IPS-15b (cell line): ENCODE measurements around the gene LPIN2.
A peak's percentile ranks its signal among the peaks of the same experiment; 100 is the strongest.

Experiments
- H3K27me3 ChIP-seq: one replicate; pipeline ENCODE4 v1.6.1; 2013; ENCODE audit warnings: low read length; ENCODE audit not compliant: control insufficient read depth, insufficient read depth
- H3K36me3 ChIP-seq: one replicate; pipeline ENCODE4 v1.6.1; 2013; ENCODE audit warnings: low read length; ENCODE audit not compliant: control insufficient read depth, insufficient read depth
- H3K4me1 ChIP-seq: one replicate; pipeline ENCODE4 v1.6.1; 2013; ENCODE audit warnings: mild to moderate bottlenecking, low read length; ENCODE audit not compliant: control insufficient read depth, insufficient read depth
- H3K4me3 ChIP-seq: one replicate; pipeline ENCODE4 v1.5.1; 2013; ENCODE audit warnings: low read depth, low read length
- H3K9ac ChIP-seq: one replicate; pipeline ENCODE4 v1.6.1; 2013; ENCODE audit warnings: low read depth, mild to moderate bottlenecking, low read length
- H3K9me3 ChIP-seq: one replicate; pipeline ENCODE4 v1.6.1; 2013; ENCODE audit warnings: mild to moderate bottlenecking, low read length; ENCODE audit not compliant: control insufficient read depth, insufficient read depth

Gene LPIN2

DNA sequence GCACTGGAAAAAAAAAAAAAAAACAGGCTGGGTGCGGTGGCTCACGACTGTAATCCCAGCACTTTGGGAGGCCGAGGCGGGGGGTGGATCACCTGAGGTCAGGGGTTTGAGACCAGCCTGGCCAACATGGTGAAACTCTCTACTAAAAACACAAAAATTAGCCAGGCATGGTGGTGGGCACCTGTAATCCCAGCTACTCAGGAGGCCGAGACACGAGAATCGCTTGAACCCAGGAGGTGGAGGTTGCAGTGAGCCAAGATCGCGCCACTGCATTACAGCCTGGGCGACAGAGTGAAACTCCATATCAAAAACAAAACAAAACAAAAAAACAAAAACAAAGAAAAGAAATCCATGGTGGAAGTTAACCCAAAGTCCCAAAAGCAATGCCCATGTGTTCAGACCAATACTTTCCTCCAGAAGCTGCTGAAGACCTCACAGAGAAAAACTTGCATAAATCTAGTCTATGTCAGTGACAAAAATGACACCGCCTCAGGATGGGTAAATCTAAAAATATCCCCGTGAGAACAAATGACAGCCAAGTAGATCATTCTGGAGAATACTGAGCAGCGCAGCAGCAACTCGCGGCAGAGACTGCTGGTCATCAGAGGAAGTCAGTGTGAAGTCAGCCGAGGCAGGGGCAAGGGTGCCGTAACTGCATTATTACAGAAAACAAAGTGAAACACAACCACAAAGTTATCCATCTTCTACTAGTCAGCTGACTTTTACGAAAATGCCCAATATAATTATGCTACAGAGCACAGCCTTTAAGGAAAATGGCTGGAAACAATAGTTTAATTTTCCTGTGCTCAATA, 41.0 kb downstream of the LPIN2 start:
- H3K4me1 ChIP-seq, result peaks cover 6% of the 10 kb centered on the region
- no peak overlapping the region for H3K4me3 ChIP-seq
- H3K27me3 ChIP-seq, result no peaks in the 10 kb centered on the region
- no peaks in the 10 kb centered on the region for H3K36me3 ChIP-seq
- no peak overlapping the region for H3K9ac ChIP-seq
- H3K9me3 ChIP-seq, result no peaks in the 10 kb centered on the region

DNA sequence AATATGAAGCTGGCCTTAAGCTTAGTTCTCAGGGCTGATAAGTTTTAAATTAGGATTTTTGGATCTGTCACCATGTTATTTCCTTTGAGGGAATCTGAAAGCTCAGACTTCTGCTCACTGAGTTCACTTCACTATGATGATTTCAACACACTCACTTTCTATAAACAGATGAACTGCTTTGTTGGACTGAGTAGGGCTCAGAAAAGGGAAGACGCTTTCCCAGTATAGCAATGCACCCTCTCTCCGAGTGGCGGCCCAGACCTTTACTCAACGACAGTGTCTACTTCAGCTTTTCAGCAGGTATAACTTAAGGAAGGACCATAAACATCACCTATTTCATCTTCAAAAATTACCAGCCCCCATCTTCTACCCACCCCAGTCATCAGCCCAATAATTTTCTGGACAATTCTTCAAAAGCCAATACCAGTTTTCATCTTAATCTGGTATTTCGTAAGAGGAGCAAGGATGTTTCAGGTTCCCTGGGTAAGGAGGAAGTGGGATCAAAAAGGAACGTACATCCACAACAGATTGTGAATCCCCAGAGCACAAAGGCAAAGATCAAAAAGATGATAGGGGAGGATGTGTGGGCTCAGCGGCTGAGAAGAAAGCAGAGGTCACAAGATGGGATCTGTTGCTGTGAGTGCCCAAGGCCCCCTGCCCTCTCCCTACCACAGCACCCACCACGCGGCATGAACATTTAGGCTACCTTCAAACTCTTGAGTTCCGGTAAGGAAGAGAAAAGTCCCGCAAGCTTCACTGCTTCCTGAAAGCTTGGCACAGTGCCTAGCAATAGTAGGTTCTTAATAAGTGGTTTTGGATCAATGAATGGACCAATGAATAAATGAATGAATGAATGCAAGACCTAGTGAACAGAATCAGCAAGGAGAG, 41.9 kb downstream of the LPIN2 start:
- peak overlapping the region; percentile 16 for H3K9ac ChIP-seq
- no peak overlapping the region for H3K4me3 ChIP-seq
- H3K4me1 ChIP-seq, result peaks cover 6% of the 10 kb centered on the region
- no peaks in the 10 kb centered on the region for H3K27me3 ChIP-seq
- no peaks in the 10 kb centered on the region for H3K9me3 ChIP-seq
- H3K36me3 ChIP-seq, result no peaks in the 10 kb centered on the region

DNA sequence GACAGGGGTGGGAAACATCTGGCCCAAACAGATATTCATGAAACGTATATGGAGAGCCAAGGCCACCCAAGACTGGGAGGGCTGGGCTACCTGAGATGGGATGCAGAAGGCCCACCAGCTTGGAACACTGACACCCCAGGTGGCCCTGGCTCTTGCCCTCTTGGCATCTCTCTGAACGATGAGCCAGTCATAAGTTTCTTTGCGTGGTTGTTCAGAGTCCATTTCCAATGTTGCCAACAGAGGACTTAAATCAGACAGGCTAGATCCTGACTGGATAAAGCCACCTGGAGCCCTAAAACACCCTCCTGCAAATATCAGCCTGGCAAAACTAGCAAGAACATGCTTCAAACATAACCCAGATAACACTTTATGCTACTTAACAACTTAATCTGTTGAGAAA, 42.6 kb downstream of the LPIN2 start:
- Histone ChIP-seq H3K4me1 (peaks cover 6% of the 10 kb centered on the region), H3K4me3 (no peak overlapping the region), H3K9me3 (no peaks in the 10 kb centered on the region), H3K36me3 (no peaks in the 10 kb centered on the region), H3K9ac (no peak overlapping the region), H3K27me3 (no peaks in the 10 kb centered on the region)

DNA sequence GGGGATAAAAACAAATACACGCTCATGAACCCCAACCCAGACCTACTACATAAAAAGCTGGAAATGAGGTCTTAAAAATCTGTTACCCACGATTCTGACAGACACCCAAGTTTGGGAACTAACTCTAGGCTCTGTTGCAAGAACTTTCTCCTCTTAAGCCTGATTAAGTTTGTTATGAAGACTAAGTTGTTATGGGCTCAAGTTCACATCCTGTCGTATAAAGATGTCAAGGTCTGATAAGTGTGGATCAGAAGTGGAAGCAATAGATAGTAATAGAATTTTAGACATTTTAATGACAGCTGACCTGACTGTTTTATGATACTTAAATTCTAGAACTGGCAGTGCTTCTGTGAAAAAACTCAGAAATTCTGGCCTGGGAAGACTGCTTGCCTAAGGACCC, 43.2 kb downstream of the LPIN2 start:
- H3K9ac ChIP-seq, result no peak overlapping the region
- no peaks in the 10 kb centered on the region for H3K9me3 ChIP-seq
- no peak overlapping the region for H3K4me3 ChIP-seq
- H3K36me3 ChIP-seq, result no peaks in the 10 kb centered on the region
- no peaks in the 10 kb centered on the region for H3K27me3 ChIP-seq
- peaks cover 6% of the 10 kb centered on the region for H3K4me1 ChIP-seq

DNA sequence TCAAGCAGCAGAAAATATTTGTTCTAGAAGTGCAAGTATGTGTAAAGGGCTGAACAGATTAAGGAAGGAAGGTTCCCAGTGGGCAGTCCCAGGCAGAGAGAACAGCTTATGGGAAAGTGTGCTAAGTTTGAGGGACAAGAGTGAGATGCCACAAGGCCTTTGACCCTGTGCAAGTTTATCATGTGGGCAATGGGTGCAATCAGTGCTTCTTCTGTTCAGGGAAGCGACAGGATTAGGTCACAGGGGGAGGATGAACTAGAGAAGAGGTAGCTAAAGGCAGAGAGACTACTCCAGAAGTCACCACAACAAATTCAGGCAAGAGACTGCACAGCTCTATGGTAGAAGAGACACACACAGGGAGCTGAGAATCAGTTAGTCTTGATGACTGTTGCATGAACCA, 44.3 kb downstream of the LPIN2 start:
- no peaks in the 10 kb centered on the region for H3K36me3 ChIP-seq
- no peaks in the 10 kb centered on the region for H3K9me3 ChIP-seq
- no peak overlapping the region for H3K9ac ChIP-seq
- H3K4me1 ChIP-seq, result peaks cover 6% of the 10 kb centered on the region
- H3K27me3 ChIP-seq, result no peaks in the 10 kb centered on the region
- no peak overlapping the region for H3K4me3 ChIP-seq

DNA sequence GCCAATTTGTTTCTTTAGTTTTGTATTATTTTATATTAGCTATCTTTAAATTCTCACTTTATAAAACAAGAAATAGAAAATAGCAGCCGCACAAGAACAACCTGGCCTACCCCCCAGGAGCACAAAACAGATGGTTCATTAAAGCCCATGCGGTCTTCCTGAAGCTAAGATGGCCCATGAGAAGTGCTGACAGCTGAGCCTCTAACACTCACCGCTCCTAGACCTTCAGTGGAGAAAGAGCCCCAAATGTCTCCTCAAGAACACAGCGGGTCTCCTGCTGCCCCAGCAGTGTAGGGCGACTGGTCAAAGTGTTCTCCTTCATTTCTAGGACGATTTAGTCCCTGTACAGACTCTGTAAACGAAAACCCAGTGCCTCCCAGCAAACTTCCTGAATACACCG, 45.1 kb downstream of the LPIN2 start:
- H3K4me1 ChIP-seq, result peaks cover 6% of the 10 kb centered on the region
- no peaks in the 10 kb centered on the region for H3K36me3 ChIP-seq
- no peak overlapping the region for H3K9ac ChIP-seq

DNA sequence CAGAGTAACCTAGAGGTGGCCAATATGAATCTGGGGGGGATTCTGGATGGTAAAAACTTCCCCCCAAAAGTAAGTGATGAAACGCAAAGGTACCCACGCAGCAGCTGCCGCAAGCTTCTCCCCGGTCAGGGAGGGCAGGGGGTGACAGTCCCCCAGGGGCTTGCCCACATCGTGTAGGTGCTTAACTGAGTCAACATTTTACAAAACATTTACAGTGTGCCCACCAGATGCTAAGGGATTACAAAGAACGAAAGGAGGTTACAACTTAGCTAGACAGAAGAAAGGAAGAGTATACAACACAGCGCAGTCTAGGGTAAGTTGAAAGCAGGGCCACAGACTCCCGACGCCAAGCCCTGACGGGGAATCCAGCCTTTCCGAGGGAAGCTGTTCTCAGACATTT, 45.6 kb downstream of the LPIN2 start:
- no peaks in the 10 kb centered on the region for H3K36me3 ChIP-seq
- H3K9me3 ChIP-seq, result no peaks in the 10 kb centered on the region
- no peak overlapping the region for H3K9ac ChIP-seq
- no peaks in the 10 kb centered on the region for H3K27me3 ChIP-seq
- peaks cover 6% of the 10 kb centered on the region for H3K4me1 ChIP-seq
- H3K4me3 ChIP-seq, result no peak overlapping the region

More for the DNA sequence above, 45.1 kb downstream of the LPIN2 start:
- Histone ChIP-seq H3K27me3 (no peaks in the 10 kb centered on the region), H3K9me3 (no peaks in the 10 kb centered on the region), H3K4me3 (no peak overlapping the region)

DNA sequence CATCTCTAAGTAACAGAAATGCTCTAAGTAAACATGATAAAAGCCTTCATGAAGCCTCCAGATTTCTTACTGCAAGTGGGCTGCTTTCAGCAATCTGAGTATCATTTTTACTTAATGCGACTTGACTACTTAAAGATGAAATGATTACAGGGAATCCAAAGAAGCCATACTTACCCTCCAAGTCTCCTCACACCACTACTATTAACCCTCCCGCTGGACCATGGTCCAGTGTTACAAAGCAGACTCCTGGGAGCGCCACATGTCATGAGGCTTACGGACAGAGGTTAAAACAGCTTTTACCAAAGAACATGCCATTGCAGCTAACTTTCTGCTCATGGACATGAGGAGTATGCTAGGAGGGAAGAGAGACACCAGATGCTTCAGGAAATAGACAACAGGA, 46.4 kb downstream of the LPIN2 start:
- Histone ChIP-seq H3K4me1 (peaks cover 6% of the 10 kb centered on the region), H3K27me3 (no peaks in the 10 kb centered on the region), H3K36me3 (no peaks in the 10 kb centered on the region), H3K9me3 (no peaks in the 10 kb centered on the region), H3K4me3 (no peak overlapping the region), H3K9ac (no peak overlapping the region)

DNA sequence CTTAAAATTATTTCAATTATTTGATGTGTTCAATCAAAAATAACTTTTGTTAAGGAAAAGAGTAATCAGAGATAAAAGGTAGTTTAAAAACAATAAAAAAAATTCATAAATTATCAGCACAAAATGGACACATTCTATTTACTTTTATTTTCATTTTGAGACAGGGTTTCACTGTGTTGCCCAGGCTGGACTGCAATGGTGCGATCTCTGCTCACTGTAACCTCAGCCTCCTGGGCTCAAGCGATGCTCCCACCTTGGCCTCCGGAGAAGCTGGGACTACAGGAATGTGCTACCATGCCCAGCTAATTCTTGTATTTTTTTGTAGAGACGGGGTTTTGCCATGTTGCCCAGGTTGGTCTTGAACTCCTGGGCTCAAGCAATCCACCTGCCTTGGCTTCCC, 47.1 kb downstream of the LPIN2 start:
- no peaks in the 10 kb centered on the region for H3K27me3 ChIP-seq
- H3K9me3 ChIP-seq, result no peaks in the 10 kb centered on the region
- no peak overlapping the region for H3K4me3 ChIP-seq
- no peaks in the 10 kb centered on the region for H3K36me3 ChIP-seq
- H3K4me1 ChIP-seq, result peaks cover 6% of the 10 kb centered on the region
- H3K9ac ChIP-seq, result no peak overlapping the region

DNA sequence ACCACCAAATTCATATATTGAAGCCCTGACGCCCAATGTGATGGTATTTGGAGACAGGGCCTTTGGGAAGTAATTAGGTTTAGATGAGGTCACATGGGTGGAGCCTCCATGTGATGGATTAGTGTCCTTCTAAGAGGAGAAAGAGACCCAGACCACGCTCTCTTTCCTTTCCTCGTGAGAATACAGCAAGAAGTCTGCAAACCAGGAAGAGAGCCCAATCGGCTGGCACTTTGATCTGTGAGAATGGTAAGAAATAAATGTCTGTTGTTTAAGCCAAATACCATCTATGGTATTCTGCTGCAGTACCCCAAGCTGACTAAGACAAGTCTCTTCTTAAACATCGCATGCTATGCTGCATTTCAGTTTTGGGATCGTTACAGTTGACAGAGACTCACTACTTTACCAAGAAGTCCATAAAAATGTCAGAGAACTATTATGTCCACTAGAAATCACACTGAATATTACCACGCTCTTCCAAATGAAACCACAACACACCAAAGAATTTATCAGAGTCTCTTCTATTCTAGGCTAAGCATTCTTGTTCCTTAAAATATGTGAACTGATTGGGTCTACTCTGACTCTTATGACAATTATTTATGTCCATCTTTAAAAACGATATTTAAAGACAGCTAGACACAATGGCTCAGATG, 48.5 kb downstream of the LPIN2 start:
- no peaks in the 10 kb centered on the region for H3K36me3 ChIP-seq
- H3K9ac ChIP-seq, result no peak overlapping the region
- H3K27me3 ChIP-seq, result no peaks in the 10 kb centered on the region
- H3K9me3 ChIP-seq, result no peaks in the 10 kb centered on the region
- peaks cover 6% of the 10 kb centered on the region for H3K4me1 ChIP-seq
- H3K4me3 ChIP-seq, result no peak overlapping the region
